ENCODE results near the gene MSRB3. TPM values are rescaled to one million over a fixed set of nuclear protein-coding genes. Genes with fewer than 3 reads are reported as not detected.

Gene MSRB3
- total RNA-seq, 1 experiment from 2014 or later, result 0.55 TPM

- Histone ChIP-seq H3K4me1 (replicated peaks; ENCODE audit: insufficient read depth) (no peaks in the 10 kb centered on the region), H3K27ac (no peak overlapping the region), H3K4me3 (no peak overlapping the region), H3K9me3 (ENCODE audit: insufficient read depth, low read depth) (no peaks in the 10 kb centered on the region), H3K36me3 (ENCODE audit: low read depth) (no peaks in the 10 kb centered on the region), H3K4me2 (no peak overlapping the region), H4K20me1 (ENCODE audit: insufficient read depth) (no peaks in the 10 kb centered on the region), H3F3A (ENCODE audit: insufficient read depth, low read depth) (no peaks in the 10 kb centered on the region), H2AFZ (no peak overlapping the region), H3K79me2 (ENCODE audit: low read depth) (no peaks in the 10 kb centered on the region), H3K27me3 (ENCODE audit: insufficient read depth, low read depth) (no peaks in the 10 kb centered on the region), H3K9me2 (ENCODE audit: insufficient read depth) (no peaks in the 10 kb centered on the region; the same call in 1 of the 2 replicates)
- TF ChIP-seq CTCF (conservative IDR thresholded peaks at IDR 0.05) (no peak), EZH2 (IDR thresholded peaks at IDR 0.05; ENCODE audit: low read depth) (no peak)
- ChIA-PET POLR2A (ENCODE audit: unreplicated experiment) (no interaction called here), CTCF (no interaction called here)
- no TSS peak for BruUV-seq (replicated peaks)
- DNase-seq, result no peak
- intact Hi-C loops (cut with micrococcal nuclease; ENCODE audit: unreplicated experiment), result no loop called here
Observed at GRCh38 chr12:65355461-65355860, 77.0 kb downstream of the MSRB3 start.

- no peaks in the 10 kb centered on the region for H3K9me2 ChIP-seq (ENCODE audit: insufficient read depth)
- no TSS peak for BruUV-seq (replicated peaks)
- no peak overlapping the region for H2AFZ ChIP-seq
- ChIA-PET POLR2A (ENCODE audit: unreplicated experiment) (no interaction called here), CTCF (no interaction called here)
- H4K20me1 ChIP-seq (ENCODE audit: insufficient read depth), result no peaks in the 10 kb centered on the region
- intact Hi-C loops (cut with micrococcal nuclease; ENCODE audit: unreplicated experiment), result no loop called here
- DNase-seq, result no peak
- H3K79me2 ChIP-seq (ENCODE audit: low read depth), result no peaks in the 10 kb centered on the region
- TF ChIP-seq CTCF (conservative IDR thresholded peaks at IDR 0.05) (no peak), EZH2 (IDR thresholded peaks at IDR 0.05; ENCODE audit: low read depth) (no peak)
- no peaks in the 10 kb centered on the region for H3K36me3 ChIP-seq (ENCODE audit: low read depth)
- H3K27ac ChIP-seq, result no peak overlapping the region
- no peaks in the 10 kb centered on the region for H3K9me3 ChIP-seq (ENCODE audit: insufficient read depth, low read depth)
- H3K4me3 ChIP-seq, result no peak overlapping the region
- no peaks in the 10 kb centered on the region for H3F3A ChIP-seq (ENCODE audit: insufficient read depth, low read depth)
- no peaks in the 10 kb centered on the region for H3K4me1 ChIP-seq (replicated peaks; ENCODE audit: insufficient read depth)
- no peaks in the 10 kb centered on the region for H3K27me3 ChIP-seq (ENCODE audit: insufficient read depth, low read depth)
- no peak overlapping the region for H3K4me2 ChIP-seq
Observed at GRCh38 chr12:65362234-65363031, 84.0 kb downstream of the MSRB3 start.

GRCh38 chr12:65364046-65364445, 85.6 kb downstream of the MSRB3 start:
- Histone ChIP-seq H3K9me3 (ENCODE audit: insufficient read depth, low read depth) (no peaks in the 10 kb centered on the region), H3K4me3 (no peak overlapping the region), H3K4me1 (replicated peaks; ENCODE audit: insufficient read depth) (no peaks in the 10 kb centered on the region), H3K9me2 (ENCODE audit: insufficient read depth) (no peaks in the 10 kb centered on the region; the same call in 1 of the 2 replicates), H3K36me3 (ENCODE audit: low read depth) (no peaks in the 10 kb centered on the region), H3K79me2 (ENCODE audit: low read depth) (no peaks in the 10 kb centered on the region), H3K27ac (no peak overlapping the region), H2AFZ (no peak overlapping the region), H3K27me3 (ENCODE audit: insufficient read depth, low read depth) (no peaks in the 10 kb centered on the region), H4K20me1 (ENCODE audit: insufficient read depth) (no peaks in the 10 kb centered on the region), H3K4me2 (no peak overlapping the region), H3F3A (ENCODE audit: insufficient read depth, low read depth) (no peaks in the 10 kb centered on the region)
- DNase-seq, result no peak
- ChIA-PET CTCF (no interaction called here), POLR2A (ENCODE audit: unreplicated experiment) (no interaction called here)
- no TSS peak for BruUV-seq (replicated peaks)
- intact Hi-C loops (cut with micrococcal nuclease; ENCODE audit: unreplicated experiment), result no loop called here
- TF ChIP-seq EZH2 (IDR thresholded peaks at IDR 0.05; ENCODE audit: low read depth) (no peak), CTCF (conservative IDR thresholded peaks at IDR 0.05) (no peak)
